ENCODE data around the gene IGF1R. TPM values are rescaled to one million over a fixed set of nuclear protein-coding genes. Genes with fewer than 3 reads are reported as not detected.
A peak's percentile ranks its signal among the peaks of the same experiment; 100 is the strongest.

The IGF1R gene
- total RNA-seq, 4 donors from 2014 or later, result 51.5 to 146 (median 89.6) TPM

DNA sequence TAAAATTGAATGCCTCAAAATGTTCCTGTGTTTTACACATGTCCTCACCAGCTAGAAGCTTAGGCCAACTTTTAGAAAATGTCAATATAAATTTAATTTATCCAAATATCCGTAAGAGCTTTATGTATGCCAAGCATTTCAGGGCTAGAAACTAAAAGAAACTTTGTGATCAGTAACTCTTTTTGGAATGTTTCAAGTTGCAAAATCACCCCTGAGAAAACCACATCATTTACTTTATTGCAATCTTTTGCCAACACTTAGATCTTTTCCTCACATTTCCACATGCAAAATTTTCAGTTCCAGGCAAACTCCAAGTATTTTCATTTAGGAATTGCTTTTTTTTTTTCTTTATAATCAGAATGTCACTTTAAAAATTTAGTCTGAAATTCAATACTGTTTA is 20.1 kb upstream of the IGF1R start:
- Histone ChIP-seq H3K9me3 (no peaks in the 10 kb centered on the region), H3K27ac (no peak overlapping the region), H3K36me3 (no peaks in the 10 kb centered on the region), H3K27me3 (peaks cover 4% of the 10 kb centered on the region), H3K4me3 (replicated peaks in 1 of 3) (no peak overlapping the region), H3K4me1 (no peaks in the 10 kb centered on the region)
- TF ChIP-seq, protein P1, sequence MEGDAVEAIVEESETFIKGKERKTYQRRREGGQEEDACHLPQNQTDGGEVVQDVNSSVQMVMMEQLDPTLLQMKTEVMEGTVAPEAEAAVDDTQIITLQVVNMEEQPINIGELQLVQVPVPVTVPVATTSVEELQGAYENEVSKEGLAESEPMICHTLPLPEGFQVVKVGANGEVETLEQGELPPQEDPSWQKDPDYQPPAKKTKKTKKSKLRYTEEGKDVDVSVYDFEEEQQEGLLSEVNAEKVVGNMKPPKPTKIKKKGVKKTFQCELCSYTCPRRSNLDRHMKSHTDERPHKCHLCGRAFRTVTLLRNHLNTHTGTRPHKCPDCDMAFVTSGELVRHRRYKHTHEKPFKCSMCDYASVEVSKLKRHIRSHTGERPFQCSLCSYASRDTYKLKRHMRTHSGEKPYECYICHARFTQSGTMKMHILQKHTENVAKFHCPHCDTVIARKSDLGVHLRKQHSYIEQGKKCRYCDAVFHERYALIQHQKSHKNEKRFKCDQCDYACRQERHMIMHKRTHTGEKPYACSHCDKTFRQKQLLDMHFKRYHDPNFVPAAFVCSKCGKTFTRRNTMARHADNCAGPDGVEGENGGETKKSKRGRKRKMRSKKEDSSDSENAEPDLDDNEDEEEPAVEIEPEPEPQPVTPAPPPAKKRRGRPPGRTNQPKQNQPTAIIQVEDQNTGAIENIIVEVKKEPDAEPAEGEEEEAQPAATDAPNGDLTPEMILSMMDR (IDR thresholded peaks at IDR 0.05), result no peak
- TF ChIP-seq POLR2A (IDR thresholded peaks at IDR 0.05), result no peak
- WGBS, 2 donors, result 88 to 98% methylated on average over 1 of the region's 1 CpG
- no peak for DNase-seq
- intact Hi-C loops (cut with DNase I), result no loop called here

DNA sequence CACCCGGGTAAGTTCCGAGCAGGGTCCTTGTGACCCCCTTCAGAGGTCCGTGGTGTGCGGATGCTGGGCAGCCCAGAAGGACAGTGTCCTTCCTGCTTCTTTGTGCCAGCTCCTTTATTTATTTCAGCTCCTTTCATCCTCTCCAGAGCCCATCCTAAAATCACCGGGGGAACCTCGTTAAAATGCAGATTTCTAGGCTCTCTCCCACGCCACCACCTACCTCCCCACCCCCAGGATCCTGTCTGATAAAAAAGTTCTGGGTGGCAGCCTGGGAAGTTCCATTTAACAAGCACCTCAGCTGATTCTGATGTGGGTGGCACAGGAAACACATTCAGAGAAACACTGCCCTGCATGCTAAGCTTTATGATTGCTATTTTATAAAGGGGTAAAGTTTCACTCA is 12.5 kb upstream of the IGF1R start:
- Histone ChIP-seq H3K4me3 (replicated peaks in 1 of 3) (no peak overlapping the region), H3K4me1 (no peaks in the 10 kb centered on the region), H3K27ac (no peak overlapping the region), H3K9me3 (no peaks in the 10 kb centered on the region), H3K36me3 (no peaks in the 10 kb centered on the region), H3K27me3 (no peaks in the 10 kb centered on the region)
- TF ChIP-seq POLR2A (IDR thresholded peaks at IDR 0.05), result no peak
- TF ChIP-seq, protein P1 (IDR thresholded peaks at IDR 0.05), result no peak
- 65 to 71% methylated on average over 6 to 7 of the region's 7 CpGs for WGBS, 2 donors
- DNase-seq, result no peak
- intact Hi-C loops (cut with DNase I), result no loop called here

DNA sequence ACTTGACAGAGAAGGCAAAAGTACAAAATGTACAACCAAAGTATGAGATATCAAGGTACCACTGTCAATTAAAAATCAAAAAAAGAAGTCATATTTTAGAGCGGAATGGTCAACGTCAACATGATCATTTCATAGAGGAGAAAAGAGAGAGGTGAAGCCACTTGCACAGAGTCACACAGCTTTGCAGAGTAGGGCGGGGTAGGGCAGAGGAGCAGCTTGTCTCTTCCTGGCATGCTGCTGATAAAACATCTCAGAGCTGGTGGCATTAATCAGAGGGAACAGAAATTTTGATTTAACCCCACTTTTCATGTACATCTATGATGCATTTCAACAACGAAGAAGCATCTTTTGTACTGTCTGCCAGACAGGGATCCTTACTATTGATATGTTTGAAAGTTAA is 5.2 kb upstream of the IGF1R start:
- Histone ChIP-seq H3K36me3 (no peaks in the 10 kb centered on the region), H3K4me3 (replicated peaks in 1 of 3) (no peak overlapping the region), H3K27me3 (no peaks in the 10 kb centered on the region), H3K4me1 (no peaks in the 10 kb centered on the region), H3K27ac (no peak overlapping the region), H3K9me3 (no peaks in the 10 kb centered on the region)
- TF ChIP-seq POLR2A (IDR thresholded peaks at IDR 0.05), result no peak
- TF ChIP-seq, protein P1 (IDR thresholded peaks at IDR 0.05), result no peak
- intact Hi-C loops (cut with DNase I), result no loop called here
- 93% methylated on average over 4 of the region's 4 CpGs for WGBS, 2 donors
- no peak for DNase-seq

DNA sequence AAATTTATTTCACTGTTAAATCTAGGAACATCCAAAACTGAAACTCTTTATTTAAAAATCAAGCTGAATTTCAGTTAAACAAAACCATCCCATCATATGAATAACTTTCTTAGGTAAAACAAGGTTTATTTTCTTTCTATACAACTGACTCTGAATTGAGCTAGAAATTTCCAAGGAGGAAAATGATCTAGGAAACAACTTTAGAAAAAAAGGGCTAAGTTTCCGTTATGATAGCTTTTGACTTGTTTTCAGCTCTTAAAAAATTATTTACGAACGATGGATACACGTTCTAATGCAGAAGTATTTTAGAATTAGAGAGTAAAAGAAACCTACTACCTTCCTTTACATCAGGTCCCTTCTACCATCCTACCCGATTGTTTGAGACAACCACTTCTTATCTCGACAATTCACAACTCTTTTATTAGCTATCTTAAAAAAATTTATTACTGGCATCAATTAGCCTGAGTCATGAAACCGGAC is 1.8 kb upstream of the IGF1R start:
- WGBS, 2 donors, result 18 to 24% methylated on average over 7 of the region's 7 CpGs
- no peaks in the 10 kb centered on the region for H3K36me3 ChIP-seq
- H3K27ac ChIP-seq, result peak overlapping the region in 1 of 3 donors; percentile 86
- H3K9me3 ChIP-seq, result no peaks in the 10 kb centered on the region
- intact Hi-C loops (cut with DNase I), result loop anchor here (5.0 kb wide), 3 partner anchors 129 to 411 kb away; no protein-coding TSS in a partner anchor
- peak overlapping the region; percentile 21 to 81 (median 75) for H3K4me3 ChIP-seq (replicated peaks in 1 of 3)
- no peak for TF ChIP-seq POLR2A (IDR thresholded peaks at IDR 0.05)
- TF ChIP-seq, protein P1 (IDR thresholded peaks at IDR 0.05), result no peak
- no peaks in the 10 kb centered on the region for H3K27me3 ChIP-seq
- DNase-seq, result no peak
- peaks cover 0 to 4% of the 10 kb centered on the region in 2 donors for H3K4me1 ChIP-seq

DNA sequence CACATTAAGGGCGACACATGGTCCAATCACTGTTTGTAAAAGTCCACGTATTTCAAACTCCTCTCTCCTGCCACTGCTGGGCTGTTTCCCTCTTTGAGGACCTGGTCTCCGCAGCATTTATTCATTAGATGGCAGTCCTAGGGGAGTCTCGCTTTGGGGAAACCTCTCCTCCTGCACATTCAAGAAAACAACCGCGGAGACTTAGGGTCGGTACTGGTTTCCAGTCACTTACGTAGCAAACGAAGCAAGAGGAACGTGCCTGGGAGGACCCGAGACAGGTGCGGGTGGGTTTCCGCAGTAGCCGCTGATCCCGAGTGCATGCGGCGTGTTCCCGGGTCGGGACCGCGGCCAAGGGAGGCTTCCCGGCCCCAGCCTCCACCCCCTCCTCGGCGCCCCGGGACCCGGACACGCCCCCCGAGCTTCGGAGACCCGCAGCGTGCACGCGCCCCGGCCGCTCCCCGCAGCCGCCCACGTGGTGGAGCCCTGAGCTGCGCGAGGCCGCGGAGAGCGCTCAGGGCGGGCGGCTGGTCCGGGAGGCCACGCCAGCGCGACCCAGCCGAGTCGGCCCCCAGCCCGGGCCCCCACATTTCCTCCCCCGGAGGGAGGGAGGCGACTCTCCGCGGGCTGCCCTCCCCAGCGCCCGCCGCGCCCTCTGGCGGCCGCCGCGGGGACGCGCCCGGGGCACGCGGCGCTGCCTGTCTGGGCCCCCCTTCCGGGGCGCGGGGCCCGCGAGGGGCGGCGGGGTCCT is 1.1 kb upstream of the IGF1R start:
- DNase-seq, result peak; percentile 81
- WGBS, 2 donors, result 0 to 1% methylated on average over 12 to 13 of the region's 77 CpGs
- Histone ChIP-seq H3K4me1 (peaks cover under 1 to 10% of the 10 kb centered on the region in 2 donors), H3K36me3 (no peaks in the 10 kb centered on the region), H3K4me3 (replicated peaks in 1 of 3) (peak overlapping the region; percentile 21 to 81 (median 75)), H3K9me3 (no peaks in the 10 kb centered on the region), H3K27me3 (no peaks in the 10 kb centered on the region), H3K27ac (peak overlapping the region; percentile 72 to 94 (median 86))
- intact Hi-C loops (cut with DNase I), result loop anchor here (5.0 kb wide), 3 partner anchors 130 to 410 kb away; no protein-coding TSS in a partner anchor
- TF ChIP-seq POLR2A (IDR thresholded peaks at IDR 0.05), result peak in 1 of 2 donors; percentile 37
- TF ChIP-seq, protein P1 (IDR thresholded peaks at IDR 0.05), result peak in 3 of 6 experiments; percentile 82 to 91 (median 84)
